ENCODE results near the gene ABL1.

Gene ABL1

GRCh38 chr9:130901498-130902203 lies 66.6 kb downstream of the ABL1 start:
- no peaks in the 10 kb centered on the region for H3K36me3 ChIP-seq (ENCODE audit: insufficient read depth, low read length)
- H3K4me2 ChIP-seq (ENCODE audit: insufficient read depth, low read length) = no peak overlapping the region
- no peak overlapping the region for H3K9ac ChIP-seq (ENCODE audit: low read depth, low read length)
- no peaks in the 10 kb centered on the region for H3K9me3 ChIP-seq (ENCODE audit: insufficient read depth, low read length, severe bottlenecking)
- no peaks in the 10 kb centered on the region for H3K4me1 ChIP-seq (ENCODE audit: insufficient read depth, low read length)
- no peak for TF ChIP-seq EZH2 (IDR thresholded peaks at IDR 0.05; ENCODE audit: borderline replicate concordance, low read depth, low read length, severe bottlenecking)
- TF ChIP-seq CTCF (IDR thresholded peaks at IDR 0.05; ENCODE audit: borderline replicate concordance, extremely low read depth, low read length, poor library complexity, severe bottlenecking) = no peak
- no peaks in the 10 kb centered on the region for H3K79me2 ChIP-seq (ENCODE audit: insufficient read depth, low read length)
- H3K4me3 ChIP-seq (ENCODE audit: low read depth in 1 of 2, low read length in 2 of 2) = no peak overlapping the region
- H4K20me1 ChIP-seq (ENCODE audit: insufficient read depth, low read length) = no peaks in the 10 kb centered on the region
- no peak overlapping the region for H2AFZ ChIP-seq (ENCODE audit: low read depth, low read length)
- no peak for DNase-seq
- no peak for ATAC-seq (ENCODE audit: insufficient read depth, low read depth)
- no peaks in the 10 kb centered on the region for H3K27me3 ChIP-seq (ENCODE audit: insufficient read depth, low read length, poor library complexity)
- no peak overlapping the region for H3K27ac ChIP-seq (ENCODE audit: low read length)

- Histone ChIP-seq H3K27me3 (ENCODE audit: insufficient read depth, low read length, poor library complexity) (no peaks in the 10 kb centered on the region), H3K4me3 (ENCODE audit: low read depth in 1 of 2, low read length in 2 of 2) (no peak overlapping the region), H3K36me3 (ENCODE audit: insufficient read depth, low read length) (no peaks in the 10 kb centered on the region), H2AFZ (ENCODE audit: low read depth, low read length) (no peak overlapping the region), H3K9ac (ENCODE audit: low read depth, low read length) (no peak overlapping the region), H3K79me2 (ENCODE audit: insufficient read depth, low read length) (no peaks in the 10 kb centered on the region), H3K4me1 (ENCODE audit: insufficient read depth, low read length) (no peaks in the 10 kb centered on the region), H3K9me3 (ENCODE audit: insufficient read depth, low read length, severe bottlenecking) (no peaks in the 10 kb centered on the region), H3K27ac (ENCODE audit: low read length) (no peak overlapping the region), H4K20me1 (ENCODE audit: insufficient read depth, low read length) (no peaks in the 10 kb centered on the region), H3K4me2 (ENCODE audit: insufficient read depth, low read length) (no peak overlapping the region)
- no peak for DNase-seq
- TF ChIP-seq EZH2 (IDR thresholded peaks at IDR 0.05; ENCODE audit: borderline replicate concordance, low read depth, low read length, severe bottlenecking) = no peak
- no peak for TF ChIP-seq CTCF (IDR thresholded peaks at IDR 0.05; ENCODE audit: borderline replicate concordance, extremely low read depth, low read length, poor library complexity, severe bottlenecking)
- no peak for ATAC-seq (ENCODE audit: insufficient read depth, low read depth)
These were observed 67.4 kb downstream of the ABL1 start for GRCh38 chr9:130902204-130903185.

GRCh38 chr9:130903194-130904069 lies 68.4 kb downstream of the ABL1 start:
- Histone ChIP-seq H3K79me2 (ENCODE audit: insufficient read depth, low read length) (no peaks in the 10 kb centered on the region), H3K27ac (ENCODE audit: low read length) (no peak overlapping the region), H3K9ac (ENCODE audit: low read depth, low read length) (no peak overlapping the region), H3K9me3 (ENCODE audit: insufficient read depth, low read length, severe bottlenecking) (no peaks in the 10 kb centered on the region), H3K4me2 (ENCODE audit: insufficient read depth, low read length) (no peak overlapping the region), H3K4me1 (ENCODE audit: insufficient read depth, low read length) (no peaks in the 10 kb centered on the region), H3K36me3 (ENCODE audit: insufficient read depth, low read length) (no peaks in the 10 kb centered on the region), H3K27me3 (ENCODE audit: insufficient read depth, low read length, poor library complexity) (no peaks in the 10 kb centered on the region), H2AFZ (ENCODE audit: low read depth, low read length) (no peak overlapping the region), H4K20me1 (ENCODE audit: insufficient read depth, low read length) (no peaks in the 10 kb centered on the region), H3K4me3 (ENCODE audit: low read depth in 1 of 2, low read length in 2 of 2) (no peak overlapping the region)
- no peak for TF ChIP-seq EZH2 (IDR thresholded peaks at IDR 0.05; ENCODE audit: borderline replicate concordance, low read depth, low read length, severe bottlenecking)
- no peak for TF ChIP-seq CTCF (IDR thresholded peaks at IDR 0.05; ENCODE audit: borderline replicate concordance, extremely low read depth, low read length, poor library complexity, severe bottlenecking)
- ATAC-seq (ENCODE audit: insufficient read depth, low read depth) (no peak), DNase-seq (no peak)
